Psoas muscle (tissue), 8 donors: Measurements from ENCODE around the gene ZNF101. TPM values are rescaled to one million over a fixed set of nuclear protein-coding genes. Genes with fewer than 3 reads are reported as not detected.

Source experiments
- ATAC-seq, 4 donors: fragments of 200-7000 bp; cut with Tn5 transposase; one replicate each; pipeline ENCODE4 v1.9.1; 2020; ENCODE audit warnings: moderate library complexity in 3 of 4, mild to moderate bottlenecking in 2 of 4
- DNase-seq, 2 donors: peaks; one replicate each; pipeline ENCODE4 v3.0.0-alpha.2; 2020
- H3K27ac ChIP-seq: fragments of 200-600 bp; one replicate; pipeline ENCODE4 v1.8.0; 2022
- H3K27me3 ChIP-seq, 3 donors: fragments of 200-600 bp in 1 of 3; one replicate each; pipeline versions ENCODE4 v1.6.1 to v1.8.0; 2013 to 2022; ENCODE audit warnings: low read length in 2 of 3, mild to moderate bottlenecking in 2 of 3, moderate library complexity in 1 of 3; ENCODE audit not compliant: insufficient read depth in 3 of 3
- H3K36me3 ChIP-seq, 2 donors: fragments of 200-600 bp in 1 of 2; one replicate each; pipeline versions ENCODE4 v1.6.1 to v1.8.0; 2013 to 2022; ENCODE audit warnings: low read depth in 1 of 2, mild to moderate bottlenecking in 1 of 2, moderate library complexity in 1 of 2; ENCODE audit not compliant: insufficient read depth in 1 of 2
- H3K4me1 ChIP-seq: fragments of 200-600 bp; one replicate; pipeline ENCODE4 v1.8.0; 2022
- H3K4me3 ChIP-seq: fragments of 200-600 bp; one replicate; pipeline ENCODE4 v1.8.0; 2022; ENCODE audit warnings: mild to moderate bottlenecking
- H3K9me3 ChIP-seq: fragments of 200-600 bp; one replicate; pipeline ENCODE4 v1.8.0; 2022
- WGBS, 3 donors: extraction: QIAGEN DNeasy Blood & Tissue Kit; methylation state at CpG; one replicate each; pipeline versions ENCODE4 v1.1.6 to v1.1.7; 2013; 5-methylcytosine and 5-hydroxymethylcytosine counted together
- intact Hi-C, 2 donors: fragments of 100-400 bp; cut with DNase I; formaldehyde crosslinking; loops; one replicate each; pipeline versions ENCODE4 v1.11.0 to v1.14.2; 2022
- long read RNA-seq, 2 donors: library from polyadenylated mRNA; unstranded; transcript quantifications; one replicate each; pipeline ENCODE4 v2.0.0, GENCODE V29; 2021
- polyA plus RNA-seq, 3 donors: library from polyadenylated mRNA; stranded (reverse); fragments of 200-250 nt; gene quantifications; one replicate each; pipeline ENCODE4 v1.2.3, GENCODE V29; 2013
- total RNA-seq, 4 donors: library from RNA; stranded (reverse); fragmentation: NEBNext Ultra II Directional in 2 of 4; extraction: Animal tissue kit (Norgen Biotek cat#: 25700) in 2 of 4; gene quantifications; one replicate each; pipeline versions ENCODE4 v1.2.1 to v1.2.4, GENCODE V29; 2021 to 2023
- TF ChIP-seq, protein P1 (sequence below): fragments of 200-600 bp; IDR thresholded peaks from one replicate; pipeline ENCODE4 v1.8.0; 2022; ENCODE audit warnings: antibody characterized with exemption
- donor health status: healthy with polysubstance abuse.
- donor health status: DM: no; HTN: no; CAD: no; lungs with moderate emphysema.
- donor health status: Bipolar disorder and iron deficiency.
- donor health status: healthy.
- donor health status: DM: yes; HTN: yes; CAD: no.
- donor health status: DM: no; HTN: no; CAD: no.
- donor health status: DM: no; HTN: no; CAD: no.
- donor health status: DM: yes; HTN: yes; CAD: no.

Gene ZNF101
- total RNA-seq (1 to 10 TPM; 1.5 to 3.1 (median 1.9) TPM), polyA plus RNA-seq (1 to 10 TPM; 2.1 to 3.8 (median 2.5) TPM)
- long read RNA-seq, donor 1, partial matches to known transcripts, result 0 of 2 reads
- long read RNA-seq, donor 1, other reads (novel, unspliced or antisense), result 2 of 2 reads
- long read RNA-seq, donor 2, full-length matches to known transcripts, result 1 of 1 reads
- long read RNA-seq, donor 2, partial matches to known transcripts, result 0 of 1 reads
- long read RNA-seq, donor 2, other reads (novel, unspliced or antisense), result 0 of 1 reads

DNA sequence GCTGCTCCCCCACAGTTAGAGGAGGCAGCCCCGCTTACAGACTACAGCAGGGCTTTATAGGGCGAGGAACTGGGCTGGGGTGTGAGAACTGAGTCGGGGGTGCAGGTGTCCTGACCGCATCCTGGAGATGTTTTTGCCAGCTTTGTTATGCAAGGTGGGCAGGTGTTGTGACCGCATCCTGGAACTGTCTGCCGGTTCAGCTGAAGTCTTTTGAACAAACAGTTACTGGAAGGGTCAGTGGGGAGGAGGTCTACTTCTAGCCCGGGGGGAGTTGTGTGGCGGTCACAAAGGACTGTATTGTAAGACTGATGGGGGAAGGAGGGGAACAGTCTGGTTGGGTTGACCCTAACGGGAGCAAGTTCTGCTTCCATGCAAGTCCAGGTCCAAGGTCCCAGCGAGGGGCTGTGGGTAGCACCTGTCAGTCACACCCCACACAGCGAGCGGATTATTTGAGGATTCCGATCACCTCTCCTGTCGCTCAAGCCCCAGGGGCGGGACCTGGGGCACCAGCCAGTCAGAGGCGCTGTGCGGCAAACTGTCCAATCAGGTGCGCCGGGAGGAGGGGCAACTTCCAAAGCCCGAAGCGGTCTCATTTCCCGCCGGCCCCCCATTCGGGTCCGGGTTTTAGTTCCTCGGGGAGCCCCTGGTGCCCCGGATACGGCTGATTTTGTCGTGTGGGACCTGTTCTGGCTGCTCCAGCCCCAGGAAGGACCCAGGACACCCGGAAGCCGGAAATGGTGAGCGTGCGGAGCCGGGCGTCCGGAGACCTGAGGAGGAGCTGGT is at the start of gene ZNF101:
TSS of gene ZNF101 (plus strand) at position 610 of the 783 bp plus-strand sequence. CDS start at position 735, 125 bp downstream.
- TF ChIP-seq, protein P1, sequence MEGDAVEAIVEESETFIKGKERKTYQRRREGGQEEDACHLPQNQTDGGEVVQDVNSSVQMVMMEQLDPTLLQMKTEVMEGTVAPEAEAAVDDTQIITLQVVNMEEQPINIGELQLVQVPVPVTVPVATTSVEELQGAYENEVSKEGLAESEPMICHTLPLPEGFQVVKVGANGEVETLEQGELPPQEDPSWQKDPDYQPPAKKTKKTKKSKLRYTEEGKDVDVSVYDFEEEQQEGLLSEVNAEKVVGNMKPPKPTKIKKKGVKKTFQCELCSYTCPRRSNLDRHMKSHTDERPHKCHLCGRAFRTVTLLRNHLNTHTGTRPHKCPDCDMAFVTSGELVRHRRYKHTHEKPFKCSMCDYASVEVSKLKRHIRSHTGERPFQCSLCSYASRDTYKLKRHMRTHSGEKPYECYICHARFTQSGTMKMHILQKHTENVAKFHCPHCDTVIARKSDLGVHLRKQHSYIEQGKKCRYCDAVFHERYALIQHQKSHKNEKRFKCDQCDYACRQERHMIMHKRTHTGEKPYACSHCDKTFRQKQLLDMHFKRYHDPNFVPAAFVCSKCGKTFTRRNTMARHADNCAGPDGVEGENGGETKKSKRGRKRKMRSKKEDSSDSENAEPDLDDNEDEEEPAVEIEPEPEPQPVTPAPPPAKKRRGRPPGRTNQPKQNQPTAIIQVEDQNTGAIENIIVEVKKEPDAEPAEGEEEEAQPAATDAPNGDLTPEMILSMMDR, result no peak
- DNase-seq (peak; percentile 93 to 95), ATAC-seq (peak; percentile 73 to 84 (median 78))
- Histone ChIP-seq H3K27ac (peak within 1 kb of the TSS; percentile 80), H3K4me3 (peak within 1 kb of the TSS; percentile 86), H3K4me1 (peaks cover 4% of the 10 kb centered on the region), H3K9me3 (no peaks in the 10 kb centered on the region), H3K36me3 (no peaks in the 10 kb centered on the region), H3K27me3 (no peaks in the 10 kb centered on the region)
- intact Hi-C loops, result loop anchor here (5.0 kb wide), 2 partner anchors 64 to 109 kb away; partner anchors contain the start of gene ZNF14 (in 1 of the 2)
- WGBS, 3 donors, result 5% methylated on average over 36 of the region's 36 CpGs

DNA sequence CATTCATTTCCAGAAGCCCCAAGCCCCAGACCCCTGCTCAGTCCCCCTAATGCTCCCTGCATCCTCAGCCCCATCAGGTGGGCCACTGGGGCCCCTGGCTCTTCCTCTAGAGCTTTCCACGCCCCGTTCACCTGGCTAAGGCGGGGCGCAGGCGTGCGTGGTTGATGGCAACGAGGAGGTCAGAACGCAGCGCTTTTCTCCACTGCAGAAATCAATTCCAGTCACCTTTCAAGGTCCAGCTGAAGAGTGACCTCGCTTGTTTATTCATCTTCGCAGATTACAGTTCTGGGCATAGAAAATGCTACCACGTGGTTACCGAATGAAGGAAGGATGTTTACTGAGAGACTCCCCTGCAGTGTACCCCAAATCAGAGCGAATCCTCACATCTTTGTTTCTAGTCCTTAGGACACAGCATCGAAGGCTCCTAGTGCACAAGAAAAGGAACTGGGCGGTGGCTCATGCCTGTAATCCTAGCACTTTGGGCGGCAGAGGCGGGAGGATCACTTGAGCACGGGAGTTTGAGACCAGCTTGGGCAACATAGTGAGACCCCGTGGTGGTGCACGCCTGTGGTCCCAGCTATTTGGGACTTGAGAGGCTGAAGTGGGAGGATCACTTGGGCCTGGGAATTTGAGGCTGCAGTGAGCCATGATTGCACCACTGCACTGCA is 49.3 kb upstream of the ZNF101 start:
- 55 to 61% (median 60%) methylated on average over 21 of the region's 21 CpGs for WGBS, 3 donors
- no peak overlapping the region for H3K4me3 ChIP-seq
- no peaks in the 10 kb centered on the region for H3K36me3 ChIP-seq
- no peak for ATAC-seq
- H3K9me3 ChIP-seq, result no peaks in the 10 kb centered on the region
- intact Hi-C loops, result no loop called here
- H3K27me3 ChIP-seq, result peaks cover 0 to 22% (median 0%) of the 10 kb centered on the region in 3 donors
- no peak for DNase-seq
- H3K4me1 ChIP-seq, result no peaks in the 10 kb centered on the region
- TF ChIP-seq, protein P1, result no peak
- no peak overlapping the region for H3K27ac ChIP-seq

DNA sequence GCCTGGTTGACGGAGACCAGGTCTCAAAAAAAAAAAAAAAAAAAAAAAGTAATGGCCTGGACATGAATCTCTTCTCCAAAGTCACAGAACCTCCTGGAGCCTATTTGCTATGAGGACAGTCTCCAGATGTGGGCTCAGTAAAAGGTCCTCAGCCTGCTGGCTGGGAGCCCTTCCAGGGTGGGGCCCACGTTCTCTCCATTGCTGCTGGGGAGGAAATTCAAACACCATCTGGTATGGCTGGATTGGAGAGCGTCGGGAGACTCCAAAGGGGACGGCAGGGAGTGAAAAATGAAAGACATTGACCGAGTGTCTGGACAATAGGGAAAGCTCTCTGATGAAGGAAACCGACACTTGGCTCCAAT is 48.8 kb upstream of the ZNF101 start:
- TF ChIP-seq, protein P1, result no peak
- WGBS, 3 donors, result 52 to 64% (median 56%) methylated on average over 7 of the region's 7 CpGs
- ATAC-seq, result no peak

DNA sequence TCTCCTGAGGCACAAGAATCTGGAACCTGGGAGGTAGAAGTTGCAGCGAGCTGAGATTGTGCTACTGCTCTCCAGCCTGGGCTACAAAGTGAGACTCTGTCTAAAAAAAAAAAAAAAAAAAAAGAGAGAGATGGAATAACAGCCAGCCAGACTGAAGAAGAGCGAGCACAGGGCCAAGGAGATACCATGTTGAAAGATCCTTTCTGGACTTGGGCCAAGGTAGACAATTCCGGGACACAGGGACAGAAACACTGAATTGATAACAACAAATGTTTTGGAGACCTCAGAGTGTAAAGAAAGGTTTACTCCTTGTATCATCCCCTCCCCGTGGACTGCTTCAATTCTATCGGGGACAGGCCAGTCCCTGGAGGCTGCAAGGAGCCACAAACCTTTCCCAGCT is 45.3 kb upstream of the ZNF101 start:
- intact Hi-C loops, result no loop called here
- no peaks in the 10 kb centered on the region for H3K4me1 ChIP-seq
- peaks cover 0 to 26% (median 0%) of the 10 kb centered on the region in 3 donors for H3K27me3 ChIP-seq
- H3K4me3 ChIP-seq, result no peak overlapping the region
- no peaks in the 10 kb centered on the region for H3K9me3 ChIP-seq
- WGBS, 3 donors, result 66 to 79% (median 75%) methylated on average over 5 of the region's 5 CpGs
- no peaks in the 10 kb centered on the region for H3K36me3 ChIP-seq
- ATAC-seq (no peak), DNase-seq (no peak)
- TF ChIP-seq, protein P1, result no peak
- no peak overlapping the region for H3K27ac ChIP-seq

More for the DNA sequence above, 48.8 kb upstream of the ZNF101 start:
- DNase-seq, result no peak
- Histone ChIP-seq H3K27me3 (peaks cover 0 to 22% (median 0%) of the 10 kb centered on the region in 3 donors), H3K27ac (no peak overlapping the region), H3K36me3 (no peaks in the 10 kb centered on the region), H3K4me3 (no peak overlapping the region), H3K9me3 (no peaks in the 10 kb centered on the region), H3K4me1 (no peaks in the 10 kb centered on the region)
- intact Hi-C loops, result no loop called here
